A549 (cell line): ENCODE results near the gene P2RX4. TPM values are rescaled to one million over a fixed set of nuclear protein-coding genes. Genes with fewer than 3 reads are reported as not detected.

Experiments
- ATAC-seq, 2 experiments: fragments of 200-7000 bp in 1 of 2; fragments of >200 bp in 1 of 2; cut with Nextera tagmentation in 1 of 2; cut with Tn5 transposase in 1 of 2; 3 replicates each; pipeline versions ENCODE4 v1.8.0 to v1.9.1; 2018 to 2020; ENCODE audit warnings: mild to moderate bottlenecking in 1 of 2, moderate library complexity in 1 of 2
- CTCF ChIA-PET: fragments of 300-600 bp; sonication (Branson Sonifier 250); formaldehyde crosslinking; extraction: SDS; loops from one replicate; lab custom pipeline; 2021; ENCODE audit warnings: antibody characterized with exemption, inconsistent platforms; lab: Yijun Ruan, JAX
- POLR2A ChIA-PET: fragments of 350-600 bp; formaldehyde crosslinking; extraction: SDS; loops from one replicate; lab custom pipeline; 2021; ENCODE audit warnings: antibody characterized with exemption, inconsistent platforms; lab: Yijun Ruan, JAX
- DNase-seq, 2 experiments: peaks; one replicate each; pipeline versions ENCODE4 v3.0.0 to v3.0.0-alpha.2; 2011 to 2016; ENCODE audit warnings: low read depth in 1 of 2, low spot score in 1 of 2
- FAIRE-seq: peaks from 2 replicates; lab custom pipeline; 2011; peaks lifted over from hg19 to GRCh38; lab: Jason Lieb, UNC
- H3K27ac ChIP-seq, 2 experiments: fragments of >200 bp; sonication (Bioruptor Twin); formaldehyde crosslinking; 3 replicates each; pipeline ENCODE4 v1.5.1; 2016 to 2017
- H3K4me1 ChIP-seq: fragments of >200 bp; sonication (Bioruptor Twin); formaldehyde crosslinking; 3 replicates; pipeline ENCODE4 v1.6.1; 2016
- H3K4me2 ChIP-seq: fragments of >200 bp; sonication (Bioruptor Twin); formaldehyde crosslinking; 3 replicates; pipeline ENCODE4 v1.6.1; 2016
- H3K4me3 ChIP-seq: fragments of >200 bp; sonication (Bioruptor Twin); formaldehyde crosslinking; 3 replicates; pipeline ENCODE4 v1.5.1; 2016
- H3K9me3 ChIP-seq: fragments of >200 bp; sonication (Bioruptor Twin); formaldehyde crosslinking; 3 replicates; pipeline ENCODE4 v1.6.1; 2016
- CBX8 ChIP-seq: fragments of 200-600 bp; sonication (generic); IDR thresholded peaks from 2 replicates; pipeline ENCODE4 v1.6.1; 2016
- CEBPB ChIP-seq, 2 experiments: fragments of >200 bp in 1 of 2; sonication (Bioruptor Twin) in 1 of 2; formaldehyde crosslinking in 1 of 2; IDR thresholded peaks; 2 replicates each; pipeline ENCODE4 v1.6.1; 2012 to 2016
- CTCF ChIP-seq: fragments of >200 bp; sonication (Bioruptor Twin); formaldehyde crosslinking; IDR thresholded peaks from 3 replicates; pipeline ENCODE4 v1.5.1; 2016
- E2F6 ChIP-seq: IDR thresholded peaks from 2 replicates; pipeline ENCODE4 v1.6.1; 2012; ENCODE audit warnings: low read depth, borderline replicate concordance
- EHMT2 ChIP-seq: fragments of 200-600 bp; sonication (generic); IDR thresholded peaks from 2 replicates; pipeline ENCODE4 v1.6.1; 2016; ENCODE audit warnings: antibody characterized with exemption, low read depth, mild to moderate bottlenecking, moderate library complexity
- EP300 ChIP-seq, 2 experiments: fragments of >200 bp; sonication (Bioruptor Twin); formaldehyde crosslinking; IDR thresholded peaks; 2 replicates in 1 of 2; 3 replicates in 1 of 2; pipeline ENCODE4 v1.6.1; 2016 to 2017
- HMGXB4 ChIP-seq: fragments of 250-450 bp; sonication (Bioruptor Pico); IDR thresholded peaks from 2 replicates; pipeline ENCODE4 v1.5.0; 2021; ENCODE audit warnings: mild to moderate bottlenecking, moderate library complexity, borderline replicate concordance
- JUN ChIP-seq, 2 experiments: fragments of >200 bp; sonication (Bioruptor Twin); formaldehyde crosslinking; IDR thresholded peaks; 2 replicates in 1 of 2; 3 replicates in 1 of 2; pipeline ENCODE4 v1.6.1; 2016 to 2017
- MAX ChIP-seq: IDR thresholded peaks from 2 replicates; pipeline ENCODE4 v1.6.1; 2012
- MAZ ChIP-seq: fragments of 150-350 bp; IDR thresholded peaks from 2 replicates; pipeline ENCODE4 v1.6.1; 2014; ENCODE audit warnings: antibody characterized with exemption, low read depth, low read length, borderline replicate concordance
- NFE2L2 ChIP-seq: fragments of 150-350 bp; conservative IDR thresholded peaks from 2 replicates; pipeline ENCODE4 v1.6.1; 2014; ENCODE audit warnings: low read length
- PHF8 ChIP-seq: fragments of 200-600 bp; sonication (generic); IDR thresholded peaks from 2 replicates; pipeline ENCODE4 v1.6.1; 2016; ENCODE audit warnings: low read depth, mild to moderate bottlenecking, antibody characterized with exemption, moderate library complexity, borderline replicate concordance
- SMC3 ChIP-seq: fragments of >200 bp; sonication (Bioruptor Twin); formaldehyde crosslinking; IDR thresholded peaks from 3 replicates; pipeline ENCODE4 v1.6.1; 2018; ENCODE audit warnings: inconsistent platforms
- ZSCAN20 ChIP-seq: fragments of 250-450 bp; sonication (Bioruptor Pico); IDR thresholded peaks from 2 replicates; pipeline ENCODE4 v1.8.0; 2022; ENCODE audit warnings: mild to moderate bottlenecking, moderate library complexity
- WGBS: methylation state at CpG from one replicate; pipeline ENCODE4 v1.1.6; 2017; ENCODE audit errors: missing lambda C conversion rate; 5-methylcytosine and 5-hydroxymethylcytosine counted together
- polyA plus RNA-seq, 4 experiments: library from polyadenylated mRNA; depleted of rRNA in 3 of 4; stranded (reverse); fragments of >200 nt; fragmentation: RNase III in 1 of 4; extraction: RNeasy Plus Mini Kit Qiagen cat#74134 plus additional on column Dnase treatment in 1 of 4; gene quantifications; 2 replicates in 3 of 4; 3 replicates in 1 of 4; pipeline ENCODE4 v1.2.3, GENCODE V29; 2011 to 2017

Gene P2RX4
- polyA plus RNA-seq, 2 of the 4 experiments (the other 2 are of a cell fraction), result 16.0 to 27.5 TPM

GRCh38 chr12:121277374-121277759 is 67.4 kb downstream of the P2RX4 start (continued):
- TF ChIP-seq CTCF (no peak), MAZ (no peak)

GRCh38 chr12:121278169-121279070 is 68.5 kb downstream of the P2RX4 start:
- WGBS, result 92% methylated on average over 15 of the region's 15 CpGs
- FAIRE-seq, result no peak
- no peak overlapping the region for H3K27ac ChIP-seq
- no peak for DNase-seq
- H3K4me3 ChIP-seq, result no peak overlapping the region
- ChIA-PET POLR2A (no interaction called here), CTCF (interaction anchor here (0.5 to 2.4 kb wide), 2 partner anchors 56 to 169 kb away, joined by 4 to 7 read pairs; no protein-coding TSS in a partner anchor)
- no peak for ATAC-seq
- TF ChIP-seq HMGXB4, result no peak
- TF ChIP-seq E2F6, result no peak
- TF ChIP-seq CTCF, result no peak
- TF ChIP-seq CBX8, result no peak
- no peak for TF ChIP-seq EP300 (IDR thresholded peaks at IDR 0.05)
- no peak for TF ChIP-seq CEBPB (IDR thresholded peaks at IDR 0.05)
- TF ChIP-seq NFE2L2, result no peak
- no peak for TF ChIP-seq JUN (IDR thresholded peaks at IDR 0.05)
- peaks cover 9% of the 10 kb centered on the region for H3K4me1 ChIP-seq
- H3K4me2 ChIP-seq, result no peak overlapping the region
- no peaks in the 10 kb centered on the region for H3K9me3 ChIP-seq

- no peak overlapping the region for H3K4me2 ChIP-seq
- H3K27ac ChIP-seq, result no peak overlapping the region
- CTCF ChIA-PET, result interaction anchor here (0.5 to 0.8 kb wide), 2 partner anchors 48 to 170 kb away, joined by 3 to 4 read pairs; no protein-coding TSS in a partner anchor
- TF ChIP-seq PHF8 (no peak), MAX (no peak), ZSCAN20 (CRISPR knock-in tag) (no peak), E2F6 (no peak), SMC3 (no peak), EHMT2 (no peak), NFE2L2 (no peak)
- TF ChIP-seq, all 56 proteins: peak for 0
- POLR2A ChIA-PET, result no interaction called here
- no peak for ATAC-seq
- no peak for FAIRE-seq
- Histone ChIP-seq H3K4me1 (peaks cover 9% of the 10 kb centered on the region), H3K9me3 (no peaks in the 10 kb centered on the region), H3K4me3 (no peak overlapping the region)
- DNase-seq, result no peak
- WGBS, result 90% methylated on average over 13 of the region's 13 CpGs
These were observed 69.1 kb downstream of the P2RX4 start for GRCh38 chr12:121279071-121279375.
